Subcutaneous abdominal adipose tissue (tissue), 5 donors: ENCODE data around the gene PTH2.

Source experiments
- H3K27ac ChIP-seq: one replicate; pipeline ENCODE4 v1.7.0; 2013; ENCODE audit warnings: low read depth, mild to moderate bottlenecking, inconsistent platforms, low read length, moderate library complexity
- H3K27me3 ChIP-seq, 5 donors: one replicate each; pipeline ENCODE4 v1.7.0; 2013; ENCODE audit warnings: low read length in 5 of 5, inconsistent platforms in 1 of 5; ENCODE audit not compliant: control insufficient read depth in 5 of 5, insufficient read depth in 4 of 5
- H3K36me3 ChIP-seq, 5 donors: one replicate each; pipeline ENCODE4 v1.7.0; 2013; ENCODE audit warnings: low read length in 5 of 5; ENCODE audit not compliant: control insufficient read depth in 5 of 5, insufficient read depth in 5 of 5
- H3K4me1 ChIP-seq, 5 donors: one replicate each; pipeline ENCODE4 v1.7.0; 2013; ENCODE audit warnings: low read length in 5 of 5, mild to moderate bottlenecking in 3 of 5, moderate library complexity in 1 of 5; ENCODE audit not compliant: control insufficient read depth in 5 of 5, insufficient read depth in 5 of 5
- H3K4me3 ChIP-seq, 5 donors: one replicate each; pipeline ENCODE4 v1.7.0; 2013; ENCODE audit warnings: low read length in 5 of 5, low read depth in 1 of 5
- H3K9ac ChIP-seq, 5 donors: one replicate each; pipeline ENCODE4 v1.7.0; 2013; ENCODE audit warnings: low read length in 5 of 5, mild to moderate bottlenecking in 4 of 5, moderate library complexity in 3 of 5
- H3K9me3 ChIP-seq, 5 donors: one replicate each; pipeline ENCODE4 v1.7.0; 2013; ENCODE audit warnings: low read length in 5 of 5; ENCODE audit not compliant: control insufficient read depth in 5 of 5
- donor health status: healthy.
- donor health status: healthy.
- donor health status: healthy.
- donor health status: healthy.
- donor health status: healthy.

Gene PTH2

DNA sequence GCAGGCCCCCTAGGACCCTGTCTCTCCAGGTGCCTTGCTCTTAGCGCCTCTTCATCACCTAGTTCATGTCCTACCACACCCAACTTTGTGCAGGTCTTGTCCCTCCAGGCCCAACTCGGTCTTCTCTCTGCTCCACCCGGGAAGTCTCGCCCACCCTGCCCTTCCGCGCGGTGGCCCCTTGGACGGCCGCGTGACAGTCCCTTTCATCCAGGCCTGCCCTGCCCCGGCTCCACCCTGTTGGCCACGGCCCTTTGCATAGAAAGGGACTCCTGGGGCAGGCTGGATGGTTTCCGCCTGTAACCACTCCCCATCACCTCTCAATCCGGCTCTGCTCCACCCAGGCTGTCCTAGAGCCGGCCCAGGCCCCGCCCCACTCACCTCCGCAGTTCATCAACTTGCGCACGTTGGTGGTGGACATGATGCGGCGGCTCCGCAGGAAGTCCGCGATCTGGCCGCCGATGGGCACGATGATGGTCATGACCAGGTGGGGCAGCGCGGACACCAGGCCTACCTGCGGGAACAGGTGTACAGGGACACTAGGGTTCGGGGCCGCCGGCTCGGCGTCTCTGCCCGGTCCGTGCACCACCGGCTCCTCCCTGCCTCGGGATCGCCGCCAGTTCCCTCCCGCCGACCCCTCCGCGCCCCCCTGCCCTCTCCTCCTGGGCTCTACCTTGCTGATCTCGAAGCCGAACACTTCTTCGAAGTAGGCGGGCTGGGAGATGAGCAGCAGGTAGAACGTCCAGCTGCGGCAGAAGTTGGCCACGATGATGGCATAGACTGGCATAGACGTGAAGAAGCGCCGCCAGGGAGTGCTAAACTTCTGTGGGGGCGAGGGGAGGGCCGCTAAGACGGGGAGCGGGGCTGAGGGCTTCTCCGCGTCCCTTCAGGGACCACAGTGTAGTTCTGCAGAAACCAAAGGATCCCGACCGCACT lies 9.2 kb upstream of the PTH2 start:
- H3K4me3 ChIP-seq, result no peak overlapping the region
- peaks cover 0 to 14% (median 8%) of the 10 kb centered on the region in 5 donors for H3K4me1 ChIP-seq
- no peak overlapping the region for H3K9ac ChIP-seq
- H3K27me3 ChIP-seq, result peaks cover 24 to 79% (median 71%) of the 10 kb centered on the region in 5 donors
- no peaks in the 10 kb centered on the region for H3K9me3 ChIP-seq
- H3K27ac ChIP-seq, result no peak overlapping the region
- peaks cover 0 to 4% (median 0%) of the 10 kb centered on the region in 5 donors for H3K36me3 ChIP-seq

- H3K36me3 ChIP-seq, result peaks cover 0 to 4% (median 0%) of the 10 kb centered on the region in 5 donors
- peaks cover 32 to 80% (median 75%) of the 10 kb centered on the region in 5 donors for H3K27me3 ChIP-seq
- H3K9me3 ChIP-seq, result no peaks in the 10 kb centered on the region
- H3K27ac ChIP-seq, result no peak overlapping the region
- H3K4me1 ChIP-seq, result peaks cover 0 to 10% (median 8%) of the 10 kb centered on the region in 5 donors
- no peak overlapping the region for H3K9ac ChIP-seq
- H3K4me3 ChIP-seq, result no peak overlapping the region
These were observed 8.1 kb upstream of the PTH2 start for GRCh38 chr19:49431330-49431749.

- Histone ChIP-seq H3K9ac (no peak overlapping the region), H3K9me3 (no peaks in the 10 kb centered on the region), H3K36me3 (peaks cover 0 to 4% (median 0%) of the 10 kb centered on the region in 5 donors), H3K27me3 (peaks cover 37 to 81% (median 75%) of the 10 kb centered on the region in 5 donors), H3K4me3 (no peak overlapping the region), H3K27ac (no peak overlapping the region), H3K4me1 (peaks cover 0 to 13% (median 8%) of the 10 kb centered on the region in 5 donors)
These were observed 7.6 kb upstream of the PTH2 start for GRCh38 chr19:49430678-49431329.

- peaks cover 43 to 81% (median 77%) of the 10 kb centered on the region in 5 donors for H3K27me3 ChIP-seq
- H3K36me3 ChIP-seq, result peaks cover 0 to 4% (median 0%) of the 10 kb centered on the region in 5 donors
- peaks cover 0 to 13% (median 8%) of the 10 kb centered on the region in 5 donors for H3K4me1 ChIP-seq
- H3K9ac ChIP-seq, result no peak overlapping the region
- no peaks in the 10 kb centered on the region for H3K9me3 ChIP-seq
- no peak overlapping the region for H3K4me3 ChIP-seq
- H3K27ac ChIP-seq, result no peak overlapping the region
These were observed 7.0 kb upstream of the PTH2 start for GRCh38 chr19:49430172-49430677.

DNA sequence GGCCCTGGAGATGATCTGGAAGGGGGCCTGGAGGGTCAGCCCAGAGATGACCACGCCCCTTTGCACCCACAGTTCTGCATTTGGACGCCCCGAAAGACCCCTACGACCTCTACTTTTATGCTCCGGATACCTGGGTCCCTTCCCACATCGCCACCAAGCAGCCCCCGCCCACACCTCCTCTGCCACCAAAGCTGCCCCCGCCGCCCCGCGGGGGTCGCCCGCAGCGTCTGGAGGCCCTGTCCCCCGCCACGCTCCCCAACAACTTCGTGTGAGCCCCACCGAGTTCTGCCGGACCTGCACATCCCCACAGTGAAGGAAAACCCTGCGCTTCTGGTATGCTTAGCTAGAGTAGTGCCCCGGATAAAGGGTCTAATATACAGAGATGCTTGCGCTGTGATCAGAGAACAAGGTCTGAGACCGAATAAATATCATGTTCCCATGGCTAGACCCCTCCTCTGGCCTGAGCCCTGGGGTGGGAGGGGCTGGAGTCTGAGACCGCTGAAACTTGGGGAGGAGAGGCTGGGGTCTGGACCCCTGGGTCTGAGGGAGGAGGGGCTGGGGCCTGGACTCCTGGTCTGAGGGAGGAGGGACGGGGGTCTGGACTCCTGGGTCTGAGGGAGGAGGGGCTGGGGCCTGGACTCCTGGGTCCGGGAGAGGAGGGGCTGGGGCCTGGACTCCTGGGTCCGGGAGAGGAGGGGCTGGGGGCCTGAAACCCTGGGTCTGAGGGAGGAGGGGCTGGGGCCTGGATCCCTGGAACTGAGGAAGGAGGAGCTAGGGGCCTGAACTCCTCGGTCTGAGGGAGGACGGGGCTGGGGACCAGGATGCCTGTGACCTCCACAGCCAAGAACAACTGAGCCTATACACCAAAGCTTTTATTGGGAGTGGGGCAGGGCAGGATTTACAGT lies 5.6 kb upstream of the PTH2 start:
- Histone ChIP-seq H3K27ac (no peak overlapping the region), H3K27me3 (peaks cover 44 to 77% (median 76%) of the 10 kb centered on the region in 5 donors), H3K4me3 (no peak overlapping the region), H3K9me3 (no peaks in the 10 kb centered on the region), H3K9ac (no peak overlapping the region), H3K36me3 (peaks cover 0 to 4% (median 0%) of the 10 kb centered on the region in 5 donors), H3K4me1 (peaks cover 0 to 13% (median 8%) of the 10 kb centered on the region in 5 donors)

- peaks cover 51 to 79% (median 77%) of the 10 kb centered on the region in 5 donors for H3K27me3 ChIP-seq
- no peaks in the 10 kb centered on the region for H3K9me3 ChIP-seq
- no peak overlapping the region for H3K27ac ChIP-seq
- peaks cover 0 to 4% (median 0%) of the 10 kb centered on the region in 5 donors for H3K36me3 ChIP-seq
- no peak overlapping the region for H3K9ac ChIP-seq
- H3K4me3 ChIP-seq, result no peak overlapping the region
- H3K4me1 ChIP-seq, result peaks cover 0 to 19% (median 10%) of the 10 kb centered on the region in 5 donors
These were observed 4.8 kb upstream of the PTH2 start for GRCh38 chr19:49427855-49428546.

DNA sequence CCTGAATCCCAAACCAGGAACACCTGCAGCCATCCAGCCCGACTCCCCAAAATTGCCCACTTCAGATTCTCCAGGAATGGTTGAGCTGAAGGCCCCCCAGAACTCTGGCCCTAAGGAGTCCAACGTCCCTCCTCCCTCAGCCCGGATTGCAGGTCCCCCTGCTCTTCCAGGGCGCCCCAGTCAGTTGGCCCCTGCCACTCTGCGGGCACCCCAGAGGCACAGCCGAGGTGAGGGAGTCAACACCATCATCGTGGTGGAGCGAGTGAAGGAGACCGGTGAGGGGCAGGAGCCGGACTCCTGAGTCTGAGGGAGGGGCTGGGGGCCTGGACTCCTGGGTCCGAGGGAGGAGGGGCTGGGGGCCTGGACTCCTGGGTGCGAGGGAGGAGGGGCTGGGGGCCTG lies 4.1 kb upstream of the PTH2 start:
- Histone ChIP-seq H3K9ac (no peak overlapping the region), H3K36me3 (peaks cover 0 to 4% (median 0%) of the 10 kb centered on the region in 5 donors), H3K27ac (no peak overlapping the region), H3K9me3 (no peaks in the 10 kb centered on the region), H3K4me3 (no peak overlapping the region), H3K27me3 (peaks cover 56 to 82% (median 77%) of the 10 kb centered on the region in 5 donors), H3K4me1 (peaks cover 0 to 25% (median 16%) of the 10 kb centered on the region in 5 donors)

GRCh38 chr19:49425922-49426592 lies 2.8 kb upstream of the PTH2 start:
- H3K27ac ChIP-seq, result no peak overlapping the region
- no peaks in the 10 kb centered on the region for H3K9me3 ChIP-seq
- H3K4me1 ChIP-seq, result peaks cover 0 to 32% (median 24%) of the 10 kb centered on the region in 5 donors
- no peak overlapping the region for H3K9ac ChIP-seq
- peaks cover 0 to 4% (median 0%) of the 10 kb centered on the region in 5 donors for H3K36me3 ChIP-seq
- peaks cover 59 to 84% (median 79%) of the 10 kb centered on the region in 5 donors for H3K27me3 ChIP-seq
- H3K4me3 ChIP-seq, result no peak overlapping the region
